IPS-20b (cell line): ENCODE results near the gene PHLPP1.

Experiments used
- H3K27ac ChIP-seq: one replicate; pipeline ENCODE4 v1.5.1; 2013; ENCODE audit warnings: low read length
- H3K27me3 ChIP-seq: 2 replicates; pipeline ENCODE4 v1.6.1; 2013; ENCODE audit warnings: mild to moderate bottlenecking, low read length, inconsistent platforms; ENCODE audit not compliant: insufficient read depth
- H3K36me3 ChIP-seq: 2 replicates; pipeline ENCODE4 v1.6.1; 2013; ENCODE audit warnings: low read depth, mild to moderate bottlenecking, inconsistent platforms, low read length, moderate library complexity; ENCODE audit not compliant: insufficient read depth
- H3K4me1 ChIP-seq: 2 replicates; pipeline ENCODE4 v1.6.1; 2013; ENCODE audit warnings: mild to moderate bottlenecking, control low read depth, inconsistent platforms, low read length, moderate library complexity; ENCODE audit not compliant: insufficient read depth
- H3K4me3 ChIP-seq: 2 replicates; pipeline ENCODE4 v1.5.1; 2013; ENCODE audit warnings: mild to moderate bottlenecking, low read length, inconsistent platforms
- H3K9ac ChIP-seq: 2 replicates; pipeline ENCODE4 v1.6.1; 2013; ENCODE audit warnings: low read depth, mild to moderate bottlenecking, inconsistent platforms, low read length, moderate library complexity
- H3K9me3 ChIP-seq: 2 replicates; pipeline ENCODE4 v1.6.1; 2013; ENCODE audit warnings: mild to moderate bottlenecking, low read depth, low read length, inconsistent platforms; ENCODE audit not compliant: insufficient read depth

PHLPP1 gene

DNA sequence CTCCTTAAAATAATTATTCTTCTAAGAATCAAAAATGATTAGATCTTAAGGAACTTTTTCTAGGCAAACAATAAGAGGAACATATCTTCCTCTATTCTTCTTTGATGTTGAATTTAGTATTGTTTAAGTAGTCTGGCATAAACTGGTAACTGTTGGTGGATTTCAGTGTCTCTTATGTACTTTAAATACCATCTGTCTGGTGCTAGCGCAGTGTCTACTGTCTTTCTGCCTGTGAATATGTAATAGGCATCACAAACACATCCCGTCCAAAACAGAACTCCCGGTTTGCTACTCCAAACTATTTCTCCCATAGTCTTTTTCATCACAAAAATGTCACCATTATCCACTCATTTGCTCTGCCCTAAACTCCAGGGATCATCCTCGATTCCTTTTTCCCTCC, 281.7 kb downstream of the PHLPP1 start:
- H3K36me3 ChIP-seq: no peaks in the 10 kb centered on the region
- no peak overlapping the region for H3K4me3 ChIP-seq
- H3K27me3 ChIP-seq: no peaks in the 10 kb centered on the region
- H3K9ac ChIP-seq: no peak overlapping the region
- H3K4me1 ChIP-seq: no peaks in the 10 kb centered on the region
- no peak overlapping the region for H3K27ac ChIP-seq
- no peaks in the 10 kb centered on the region for H3K9me3 ChIP-seq

DNA sequence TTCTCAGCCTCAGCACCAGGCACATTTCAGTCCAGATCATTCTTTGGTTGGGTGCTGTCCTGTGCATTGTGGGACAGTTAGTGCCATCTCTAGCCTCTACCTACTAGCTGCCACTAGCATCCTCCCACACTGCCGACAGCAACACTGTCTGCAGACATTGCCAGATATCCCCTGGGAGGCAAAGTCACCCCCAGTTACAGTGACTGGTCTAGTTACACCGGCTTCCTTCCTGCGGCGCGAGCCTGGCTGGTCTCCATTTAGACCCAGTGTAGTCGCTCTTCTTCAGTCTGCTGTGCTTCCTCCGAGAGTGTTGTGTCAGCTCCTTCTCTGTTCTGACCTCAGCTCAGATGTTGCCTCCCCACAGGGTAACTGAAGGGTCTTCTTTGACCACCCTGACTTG, 283.1 kb downstream of the PHLPP1 start:
- Histone ChIP-seq H3K27me3 (no peaks in the 10 kb centered on the region), H3K4me3 (no peak overlapping the region), H3K36me3 (no peaks in the 10 kb centered on the region), H3K9ac (no peak overlapping the region), H3K9me3 (no peaks in the 10 kb centered on the region), H3K27ac (no peak overlapping the region), H3K4me1 (no peaks in the 10 kb centered on the region)

GRCh38 chr18:62999392-62999791, 284.1 kb downstream of the PHLPP1 start:
- Histone ChIP-seq H3K4me3 (no peak overlapping the region), H3K4me1 (no peaks in the 10 kb centered on the region), H3K9me3 (no peaks in the 10 kb centered on the region), H3K36me3 (no peaks in the 10 kb centered on the region), H3K9ac (no peak overlapping the region), H3K27ac (no peak overlapping the region), H3K27me3 (no peaks in the 10 kb centered on the region)

GRCh38 chr18:62999921-63000320, 284.6 kb downstream of the PHLPP1 start:
- no peaks in the 10 kb centered on the region for H3K36me3 ChIP-seq
- no peaks in the 10 kb centered on the region for H3K27me3 ChIP-seq
- no peaks in the 10 kb centered on the region for H3K9me3 ChIP-seq
- H3K27ac ChIP-seq: no peak overlapping the region
- H3K9ac ChIP-seq: no peak overlapping the region
- no peak overlapping the region for H3K4me3 ChIP-seq
- H3K4me1 ChIP-seq: no peaks in the 10 kb centered on the region

DNA sequence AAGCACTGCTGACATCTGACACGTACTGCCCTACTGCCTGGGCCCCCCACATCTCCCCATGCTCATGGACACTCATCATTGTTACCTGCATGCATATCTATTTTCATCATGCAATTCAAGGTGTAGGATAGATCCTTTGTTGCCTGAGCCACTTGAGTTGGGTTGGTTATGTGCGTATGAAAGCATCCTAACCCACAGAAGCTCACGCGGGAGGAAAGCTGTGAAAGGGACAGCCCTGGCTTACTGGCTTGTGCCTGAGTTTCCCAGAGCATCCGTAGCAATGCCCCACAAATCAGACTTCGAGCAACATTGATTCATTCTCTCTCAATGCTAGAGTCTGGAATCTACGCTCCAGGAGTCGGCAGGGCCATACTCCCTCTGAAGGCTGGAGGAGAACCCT, 285.5 kb downstream of the PHLPP1 start:
- Histone ChIP-seq H3K27ac (no peak overlapping the region), H3K9me3 (no peaks in the 10 kb centered on the region), H3K36me3 (no peaks in the 10 kb centered on the region), H3K4me3 (no peak overlapping the region), H3K9ac (no peak overlapping the region), H3K4me1 (no peaks in the 10 kb centered on the region), H3K27me3 (no peaks in the 10 kb centered on the region)

DNA sequence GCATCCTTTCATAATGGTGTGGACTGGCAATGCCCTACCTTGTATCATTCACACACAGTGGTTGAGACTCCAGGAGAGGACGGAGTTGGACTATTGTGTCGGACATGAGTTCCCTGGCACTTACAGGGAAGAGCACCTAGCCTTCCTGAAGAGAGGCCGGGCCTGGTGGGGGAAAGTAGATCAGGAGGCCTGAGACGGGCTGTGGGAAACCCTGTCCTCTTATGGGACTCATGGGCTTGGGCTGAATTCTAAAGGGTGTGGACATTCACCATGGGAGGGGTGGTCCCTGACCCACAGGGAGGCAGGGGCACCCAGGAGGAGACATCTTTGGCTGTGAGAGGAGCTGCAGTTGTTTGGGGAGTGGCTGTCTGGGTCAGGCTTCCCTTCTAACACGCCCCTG, 286.5 kb downstream of the PHLPP1 start:
- no peak overlapping the region for H3K4me3 ChIP-seq
- H3K27ac ChIP-seq: no peak overlapping the region
- no peaks in the 10 kb centered on the region for H3K27me3 ChIP-seq
- no peaks in the 10 kb centered on the region for H3K9me3 ChIP-seq
- H3K36me3 ChIP-seq: no peaks in the 10 kb centered on the region
- no peak overlapping the region for H3K9ac ChIP-seq
- H3K4me1 ChIP-seq: no peaks in the 10 kb centered on the region

DNA sequence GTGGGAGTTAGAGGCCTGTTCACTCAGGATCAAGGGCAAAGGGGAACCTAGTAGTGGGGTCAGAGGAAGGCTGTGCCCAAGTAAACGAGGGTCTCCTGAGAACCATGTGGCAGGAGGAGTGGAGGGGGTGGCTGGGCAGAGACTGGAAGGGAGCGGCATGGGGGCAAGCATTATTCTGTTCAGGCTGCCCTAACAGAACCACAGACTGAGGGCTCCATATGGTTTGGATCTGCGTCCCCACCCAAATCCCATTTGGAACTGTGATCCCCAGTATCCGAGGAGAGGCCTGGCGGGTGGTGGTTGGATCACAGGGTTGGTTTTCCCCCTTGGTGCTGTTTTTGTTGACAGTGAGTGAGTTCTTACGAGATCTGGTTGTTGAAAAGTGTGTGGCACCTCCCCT, 287.0 kb downstream of the PHLPP1 start:
- Histone ChIP-seq H3K4me1 (no peaks in the 10 kb centered on the region), H3K27me3 (no peaks in the 10 kb centered on the region), H3K36me3 (no peaks in the 10 kb centered on the region), H3K9me3 (no peaks in the 10 kb centered on the region), H3K27ac (no peak overlapping the region), H3K9ac (no peak overlapping the region), H3K4me3 (no peak overlapping the region)

DNA sequence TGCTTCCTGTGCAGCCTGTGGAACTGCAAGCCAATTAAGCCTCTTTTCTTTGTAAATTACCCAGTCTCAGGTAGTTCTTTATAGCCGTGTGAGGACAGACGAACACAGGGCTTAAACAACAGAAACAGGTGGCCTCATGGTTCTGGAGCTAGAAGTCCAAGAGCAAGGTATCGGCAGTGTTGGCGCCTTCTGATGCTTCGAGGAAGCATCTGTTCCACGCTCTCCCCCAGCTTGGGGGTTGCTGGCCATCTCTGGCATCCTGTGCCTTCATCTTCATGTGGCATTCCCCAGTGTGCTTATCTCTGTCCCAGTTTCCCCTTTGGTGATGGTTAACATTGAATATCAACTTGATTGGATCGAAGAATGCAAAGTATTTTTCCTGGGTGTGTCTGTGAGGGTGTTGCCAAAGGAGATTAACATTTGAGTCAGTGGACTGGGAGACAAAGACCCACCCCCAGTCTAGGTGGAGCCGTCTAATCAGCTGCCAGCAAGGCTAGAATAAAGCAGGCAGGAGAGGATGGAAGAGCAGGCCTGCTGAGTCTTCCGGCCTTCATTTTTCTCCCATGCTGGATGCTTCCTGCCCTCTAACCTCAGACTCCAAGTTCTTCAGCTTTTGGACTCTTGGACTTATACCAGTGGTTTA, 287.6 kb downstream of the PHLPP1 start:
- no peak overlapping the region for H3K9ac ChIP-seq
- H3K27ac ChIP-seq: no peak overlapping the region
- H3K27me3 ChIP-seq: no peaks in the 10 kb centered on the region
- no peaks in the 10 kb centered on the region for H3K9me3 ChIP-seq
- no peaks in the 10 kb centered on the region for H3K4me1 ChIP-seq
- no peaks in the 10 kb centered on the region for H3K36me3 ChIP-seq
- no peak overlapping the region for H3K4me3 ChIP-seq

DNA sequence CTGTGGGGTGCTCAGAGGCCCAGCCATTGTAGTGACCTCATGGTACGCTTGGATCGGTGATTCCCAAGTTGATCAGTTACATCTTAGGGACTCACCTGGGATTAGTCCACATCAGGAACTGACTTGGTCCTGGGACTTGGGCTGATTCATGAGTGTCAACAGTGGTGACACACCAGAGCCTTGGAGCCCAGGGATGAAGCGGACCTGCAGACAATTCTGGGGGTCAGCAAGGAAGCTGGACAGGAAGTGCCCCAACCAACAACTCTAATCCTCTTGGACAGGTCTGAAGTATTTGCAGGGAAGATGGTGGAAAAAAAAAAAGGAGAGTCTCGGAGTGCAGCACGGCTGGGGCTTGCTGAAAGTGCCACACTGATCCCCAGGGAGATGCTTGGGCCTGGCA, 288.6 kb downstream of the PHLPP1 start:
- Histone ChIP-seq H3K9ac (no peak overlapping the region), H3K36me3 (no peaks in the 10 kb centered on the region), H3K9me3 (no peaks in the 10 kb centered on the region), H3K27ac (no peak overlapping the region), H3K4me3 (no peak overlapping the region), H3K27me3 (no peaks in the 10 kb centered on the region), H3K4me1 (no peaks in the 10 kb centered on the region)

- H3K4me1 ChIP-seq: no peaks in the 10 kb centered on the region
- no peaks in the 10 kb centered on the region for H3K27me3 ChIP-seq
- H3K36me3 ChIP-seq: no peaks in the 10 kb centered on the region
- no peaks in the 10 kb centered on the region for H3K9me3 ChIP-seq
- no peak overlapping the region for H3K9ac ChIP-seq
- no peak overlapping the region for H3K27ac ChIP-seq
- H3K4me3 ChIP-seq: no peak overlapping the region
Observed at GRCh38 chr18:63004466-63005089, 289.2 kb downstream of the PHLPP1 start.

GRCh38 chr18:63005306-63005705, 290.0 kb downstream of the PHLPP1 start:
- Histone ChIP-seq H3K27ac (no peak overlapping the region), H3K4me1 (no peaks in the 10 kb centered on the region), H3K9ac (no peak overlapping the region), H3K27me3 (no peaks in the 10 kb centered on the region), H3K36me3 (no peaks in the 10 kb centered on the region), H3K4me3 (no peak overlapping the region), H3K9me3 (no peaks in the 10 kb centered on the region)

GRCh38 chr18:63007231-63007630, 291.9 kb downstream of the PHLPP1 start:
- no peaks in the 10 kb centered on the region; the same call in 1 of the 2 replicates for H3K9me3 ChIP-seq
- H3K4me3 ChIP-seq: no peak overlapping the region
- H3K9ac ChIP-seq: no peak overlapping the region
- H3K27ac ChIP-seq: no peak overlapping the region
- no peaks in the 10 kb centered on the region for H3K4me1 ChIP-seq
- H3K27me3 ChIP-seq: no peaks in the 10 kb centered on the region
- H3K36me3 ChIP-seq: no peaks in the 10 kb centered on the region
